HG02973 (cell line): Measurements from ENCODE around the gene KCNMA1.

Experiments used
- ATAC-seq: cut with Tn5 transposase; IDR thresholded peaks from one replicate; pipeline ENCODE4 v1.9.1; 2021; ENCODE audit warnings: moderate library complexity; ENCODE audit not compliant: unreplicated experiment

Gene KCNMA1

DNA sequence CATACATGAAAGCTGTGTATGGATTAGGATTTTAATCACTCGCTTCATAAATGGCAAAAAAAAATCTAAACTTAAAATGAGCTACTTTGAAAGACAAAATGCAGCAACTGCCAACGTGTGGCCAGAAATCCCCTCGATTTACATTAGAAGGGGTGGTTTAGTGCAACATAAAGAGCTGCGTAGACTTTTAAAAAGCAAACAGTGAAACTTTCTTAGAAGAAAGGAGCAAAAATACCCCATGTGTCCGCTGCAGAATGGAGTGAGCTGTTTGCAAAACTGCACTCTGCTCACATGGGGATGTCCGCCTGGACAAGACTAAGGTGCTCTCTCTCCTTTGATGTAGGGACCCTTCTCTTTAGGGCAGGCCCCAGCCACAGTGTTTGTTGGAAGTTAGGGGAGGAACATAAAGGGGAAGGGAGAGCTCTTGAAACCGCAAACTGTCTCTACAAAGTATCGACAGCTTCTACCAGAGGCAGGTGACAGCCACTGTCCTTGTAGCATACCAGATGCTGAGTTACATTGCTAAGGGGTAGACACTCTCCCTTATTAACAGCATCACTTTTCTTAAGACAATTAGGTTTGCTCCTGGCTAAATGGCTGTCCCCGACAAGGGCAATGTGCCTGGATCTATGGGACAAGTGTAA lies 528.1 kb downstream of the KCNMA1 start:
- no peak for ATAC-seq

DNA sequence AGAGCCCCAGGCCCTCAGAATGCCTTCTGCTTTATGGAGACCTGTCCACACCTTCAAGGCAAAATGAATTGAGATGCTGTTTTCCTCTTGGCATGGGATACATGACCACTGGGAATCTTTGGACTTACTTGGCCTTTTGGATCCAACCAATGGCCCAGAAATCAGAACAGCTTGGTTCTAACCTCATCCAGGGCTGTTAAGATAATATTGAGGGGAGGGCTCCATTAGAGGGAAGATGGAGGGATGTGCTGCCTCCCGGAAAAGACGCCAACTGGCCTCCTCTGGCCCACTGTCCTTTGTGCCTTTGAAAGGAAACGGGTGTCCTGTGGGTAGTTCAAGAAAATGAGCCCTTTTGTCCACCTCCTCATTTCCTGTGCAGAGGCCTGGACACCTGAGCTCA lies 530.9 kb downstream of the KCNMA1 start:
- no peak for ATAC-seq

DNA sequence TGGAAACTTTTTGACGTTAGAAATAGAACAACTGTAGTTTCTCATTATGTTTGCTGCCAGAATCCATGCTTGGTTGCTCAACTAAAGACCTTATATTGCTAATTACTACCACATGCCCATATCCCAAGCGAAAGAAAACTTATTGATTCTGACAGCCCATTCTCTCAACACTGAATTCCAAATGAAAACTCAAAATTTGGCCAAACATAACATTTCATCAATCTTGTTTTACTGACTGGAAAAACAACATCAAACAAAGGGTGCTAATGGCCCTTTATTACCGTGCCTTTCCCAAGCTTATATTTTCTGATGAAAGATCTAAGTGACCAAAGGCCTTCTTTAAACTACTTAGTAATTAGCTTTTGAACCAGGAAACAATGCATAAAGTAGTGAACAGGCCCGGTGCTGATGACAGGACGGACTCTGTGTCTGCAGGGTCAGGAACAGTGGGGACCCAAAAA lies 531.8 kb downstream of the KCNMA1 start:
- ATAC-seq: no peak

DNA sequence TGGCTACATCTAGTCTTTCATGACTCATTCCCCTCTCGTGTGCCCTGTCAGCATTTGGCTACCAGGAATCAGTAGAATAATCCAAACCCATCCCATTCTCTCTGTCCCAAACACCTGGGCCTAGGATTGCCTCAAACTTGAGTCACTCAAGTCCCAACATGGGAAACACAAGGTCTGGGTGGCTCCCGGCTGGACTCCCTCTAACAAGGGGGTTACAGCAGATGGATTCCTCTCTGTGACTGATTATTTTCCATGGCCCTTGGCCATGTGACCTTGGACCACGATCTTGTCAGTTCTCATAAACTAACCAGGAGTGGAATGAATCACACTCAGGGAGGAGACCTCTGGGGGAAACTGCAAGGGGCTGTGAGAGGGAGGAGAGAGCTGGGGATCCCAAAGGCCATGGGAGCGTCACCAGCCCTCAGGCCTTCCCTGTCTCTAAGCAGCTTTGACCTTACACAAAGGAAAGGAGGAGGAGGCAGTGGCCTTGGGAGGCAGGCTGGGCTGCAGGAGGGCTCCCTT lies 533.1 kb downstream of the KCNMA1 start:
- ATAC-seq: no peak

DNA sequence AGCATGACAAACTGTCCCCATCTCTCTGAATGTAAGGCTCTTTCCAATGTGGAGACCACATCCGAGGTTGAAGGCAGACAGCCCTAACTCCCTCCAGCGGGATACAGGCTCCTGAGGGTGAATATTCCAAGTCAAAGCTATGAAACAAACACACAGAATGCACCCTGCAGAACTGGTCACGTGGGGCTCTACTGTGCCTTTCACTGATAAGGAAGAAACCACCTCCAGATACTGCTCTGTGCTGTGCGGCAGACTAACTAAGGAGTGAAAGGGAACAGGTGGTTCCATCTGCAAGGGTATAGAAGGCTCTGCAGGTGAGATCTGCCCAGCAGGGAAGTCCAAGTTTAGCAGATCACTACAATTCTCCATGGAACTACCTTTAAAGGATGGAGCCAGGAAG lies 534.4 kb downstream of the KCNMA1 start:
- ATAC-seq: no peak

DNA sequence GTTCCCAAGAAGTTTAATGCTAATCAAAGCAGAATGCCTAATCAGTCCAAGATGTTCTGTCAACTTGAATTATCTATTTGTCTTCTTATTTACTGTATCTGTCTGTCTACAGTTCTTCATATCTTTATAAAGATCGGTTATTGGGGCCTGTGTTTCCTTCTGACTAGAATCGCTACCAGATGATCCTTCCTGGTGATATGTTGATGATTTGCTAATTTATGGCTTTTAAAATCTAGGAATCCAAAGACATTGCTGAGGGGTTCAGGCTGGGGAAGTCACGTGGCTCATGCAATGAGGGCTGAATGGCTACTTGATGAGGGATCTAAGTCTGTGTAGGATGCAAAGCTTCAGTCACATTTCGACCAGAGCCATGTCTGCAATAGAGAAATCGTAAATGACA lies 536.3 kb downstream of the KCNMA1 start:
- ATAC-seq: no peak

DNA sequence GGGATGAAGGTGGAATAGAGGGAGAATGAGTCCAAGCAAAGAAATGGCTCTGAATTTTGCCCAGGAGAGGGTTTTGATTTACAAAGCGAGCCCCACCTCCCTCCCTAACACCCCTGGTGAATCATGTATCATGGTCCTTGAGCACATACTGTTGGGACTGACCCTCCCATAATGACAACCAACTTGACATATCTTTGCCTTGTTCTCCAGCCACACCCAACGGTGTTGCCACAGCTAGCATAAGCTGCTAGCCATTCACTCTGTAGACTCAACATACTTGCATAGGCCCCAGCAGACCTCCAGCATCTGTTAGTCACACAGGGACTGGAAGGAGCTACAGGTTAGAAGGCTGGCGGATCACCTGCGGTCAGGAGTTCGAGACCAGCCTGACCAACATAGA lies 538.5 kb downstream of the KCNMA1 start:
- no peak for ATAC-seq

DNA sequence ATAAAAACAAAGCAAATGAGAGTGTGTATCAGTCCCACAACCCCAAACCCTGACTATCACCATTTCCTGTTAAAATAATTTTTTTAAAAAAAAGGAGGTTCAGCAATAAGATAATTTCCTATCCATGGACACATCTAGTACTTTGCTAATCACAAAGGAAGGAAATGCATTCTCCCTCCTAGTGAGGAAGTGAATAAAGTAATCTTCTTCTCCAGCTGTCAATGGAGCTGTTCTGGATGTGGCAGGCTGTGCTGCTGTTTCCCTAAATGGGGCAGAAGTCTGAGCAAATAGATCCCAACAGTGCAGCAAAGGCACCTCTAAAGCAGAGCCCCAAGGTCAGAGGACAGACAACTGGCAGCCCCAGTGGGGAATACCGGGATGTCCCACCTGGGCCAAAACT lies 540.0 kb downstream of the KCNMA1 start:
- ATAC-seq: no peak

DNA sequence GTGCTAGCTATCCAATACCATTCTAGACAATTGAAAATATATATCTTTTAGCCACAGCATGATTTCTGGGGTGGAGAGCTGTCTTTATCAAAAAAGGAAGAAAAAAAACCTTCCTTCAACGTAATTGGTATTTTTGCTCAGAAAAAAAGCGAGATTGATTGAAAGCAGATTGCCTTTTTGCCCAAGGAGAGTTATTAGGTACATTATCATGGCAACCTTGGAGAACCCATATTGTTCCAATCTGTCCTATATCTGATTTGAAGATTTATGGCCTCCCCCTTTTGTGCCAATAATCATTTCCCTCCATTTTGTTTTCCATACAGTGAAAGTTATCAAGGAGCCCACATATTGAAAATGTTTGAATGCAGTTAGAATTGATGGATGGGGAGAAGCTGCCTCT lies 544.5 kb downstream of the KCNMA1 start:
- ATAC-seq: no peak

DNA sequence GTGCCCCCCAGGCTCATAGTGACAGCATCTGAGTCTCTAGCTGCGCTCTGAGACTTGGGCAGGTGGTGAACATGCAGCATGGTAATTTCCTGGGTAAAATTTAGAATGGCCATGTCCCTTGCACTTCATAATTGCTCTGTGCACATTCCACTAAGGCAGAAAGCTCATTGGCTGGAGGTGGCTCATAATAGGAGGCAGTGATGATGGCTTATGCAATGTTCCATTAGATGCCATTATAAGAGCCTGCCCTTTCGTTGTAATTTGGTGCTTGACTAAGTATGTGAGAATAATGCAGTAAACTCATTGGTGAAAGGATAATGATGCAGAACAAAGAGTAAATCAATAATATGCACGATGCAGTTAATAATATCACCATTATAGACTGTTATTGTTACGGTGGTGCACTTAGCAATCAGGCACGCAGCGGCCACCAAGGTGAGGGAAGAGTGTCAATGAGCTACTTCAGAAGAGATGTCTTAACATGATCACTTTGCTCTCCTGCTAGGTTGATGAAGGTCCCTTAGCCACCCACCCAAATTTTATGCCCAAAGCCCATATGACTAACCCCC lies 545.9 kb downstream of the KCNMA1 start:
- ATAC-seq: no peak

DNA sequence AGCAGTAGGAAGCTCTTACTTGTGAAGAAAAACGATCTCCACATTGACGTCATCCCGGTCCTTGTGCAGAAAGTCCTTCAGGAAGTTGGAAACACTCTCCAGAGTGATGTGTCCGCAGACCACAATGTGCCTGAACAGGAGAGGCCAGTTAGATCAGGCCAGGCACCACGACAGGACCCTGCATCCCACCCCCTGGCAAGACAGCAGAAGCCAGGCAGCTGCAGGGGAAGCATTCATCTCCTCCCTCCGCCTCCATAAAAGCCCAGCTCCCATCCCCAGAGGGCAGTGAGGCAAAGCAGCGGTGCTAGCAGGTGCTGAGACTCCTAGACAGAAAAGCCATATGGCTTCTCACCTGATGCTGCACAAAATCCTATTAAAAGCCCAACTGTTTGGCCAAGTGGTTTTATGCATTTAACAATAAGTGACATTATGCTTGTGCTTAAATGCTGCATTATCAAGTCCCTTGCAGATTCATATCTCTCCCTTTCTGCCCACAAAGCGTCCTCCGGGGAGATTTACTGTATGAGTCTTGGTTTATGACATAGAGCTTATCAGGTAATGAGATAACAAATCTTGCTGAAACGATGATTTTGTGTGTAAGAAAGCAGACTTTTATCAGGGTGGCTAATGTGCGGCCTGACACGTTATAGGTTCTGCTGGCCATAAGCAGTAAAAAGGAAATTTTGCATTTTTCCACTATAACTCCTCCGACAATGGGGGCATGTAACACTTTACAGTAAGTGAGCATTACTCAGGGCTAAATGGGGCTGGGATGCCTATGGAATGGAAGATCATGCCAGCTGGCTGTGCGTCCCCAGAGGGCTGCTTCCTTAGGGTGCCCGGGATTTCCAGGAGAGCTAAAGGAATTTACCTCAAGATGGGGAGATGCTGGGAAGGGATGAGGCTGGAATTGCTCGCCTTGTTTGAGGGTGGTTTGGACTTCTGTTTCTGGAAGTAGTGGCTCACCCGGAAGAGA lies 546.9 kb downstream of the KCNMA1 start:
- no peak for ATAC-seq

DNA sequence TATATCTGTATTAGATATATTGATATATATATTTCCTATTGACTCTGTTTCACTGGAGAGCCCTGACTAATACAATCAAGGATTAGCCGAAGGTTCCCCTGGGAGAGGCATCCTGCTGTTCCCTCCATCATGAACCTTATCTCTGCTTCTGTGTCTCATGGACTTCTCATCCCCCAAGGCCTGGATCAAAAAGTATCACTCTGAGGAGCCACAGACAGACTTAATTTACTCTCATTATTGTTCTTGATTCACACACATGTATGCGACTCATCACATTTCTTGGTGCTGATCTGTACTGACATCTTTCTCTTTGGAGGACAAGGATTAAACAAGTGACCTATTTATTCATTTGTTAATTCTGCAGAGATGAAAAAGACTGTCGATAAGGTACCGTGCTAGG lies 550.2 kb downstream of the KCNMA1 start:
- ATAC-seq: no peak

DNA sequence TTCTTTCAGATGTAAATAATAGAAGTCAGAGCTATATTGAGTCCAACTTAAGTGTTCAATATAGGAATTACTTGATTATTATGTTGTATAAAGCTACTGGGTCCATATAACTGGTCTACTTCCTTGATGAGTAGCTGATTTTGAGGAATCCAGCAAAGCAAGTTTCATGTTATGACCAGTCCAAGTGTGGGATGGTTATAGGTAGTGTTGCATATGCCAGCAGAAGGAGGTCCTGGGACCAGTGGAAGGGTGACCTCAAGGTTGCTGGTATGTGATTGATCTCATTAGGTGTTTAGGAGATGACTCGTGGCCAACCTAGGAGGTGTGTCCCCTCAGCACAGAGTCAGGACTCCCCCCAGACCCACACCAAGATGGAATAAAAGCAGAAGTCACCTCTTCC lies 551.5 kb downstream of the KCNMA1 start:
- ATAC-seq: no peak

DNA sequence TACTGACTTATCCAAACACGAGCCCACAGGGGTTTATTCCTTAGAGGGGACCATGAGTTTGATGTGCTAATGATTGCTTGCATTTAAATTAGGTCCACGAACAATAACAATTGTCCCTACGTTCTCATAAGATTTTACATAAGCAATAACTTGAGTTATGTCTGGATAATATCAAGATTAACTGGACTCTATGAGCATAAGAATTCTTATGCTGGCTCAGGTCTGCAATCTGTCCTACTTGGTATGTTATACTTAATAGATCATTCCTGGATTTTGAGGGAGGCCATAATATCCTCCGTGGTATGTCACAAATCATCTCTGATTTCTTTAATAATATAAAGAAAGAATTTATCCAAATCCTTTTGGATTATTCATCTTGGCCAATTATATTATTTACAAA lies 552.3 kb downstream of the KCNMA1 start:
- no peak for ATAC-seq

DNA sequence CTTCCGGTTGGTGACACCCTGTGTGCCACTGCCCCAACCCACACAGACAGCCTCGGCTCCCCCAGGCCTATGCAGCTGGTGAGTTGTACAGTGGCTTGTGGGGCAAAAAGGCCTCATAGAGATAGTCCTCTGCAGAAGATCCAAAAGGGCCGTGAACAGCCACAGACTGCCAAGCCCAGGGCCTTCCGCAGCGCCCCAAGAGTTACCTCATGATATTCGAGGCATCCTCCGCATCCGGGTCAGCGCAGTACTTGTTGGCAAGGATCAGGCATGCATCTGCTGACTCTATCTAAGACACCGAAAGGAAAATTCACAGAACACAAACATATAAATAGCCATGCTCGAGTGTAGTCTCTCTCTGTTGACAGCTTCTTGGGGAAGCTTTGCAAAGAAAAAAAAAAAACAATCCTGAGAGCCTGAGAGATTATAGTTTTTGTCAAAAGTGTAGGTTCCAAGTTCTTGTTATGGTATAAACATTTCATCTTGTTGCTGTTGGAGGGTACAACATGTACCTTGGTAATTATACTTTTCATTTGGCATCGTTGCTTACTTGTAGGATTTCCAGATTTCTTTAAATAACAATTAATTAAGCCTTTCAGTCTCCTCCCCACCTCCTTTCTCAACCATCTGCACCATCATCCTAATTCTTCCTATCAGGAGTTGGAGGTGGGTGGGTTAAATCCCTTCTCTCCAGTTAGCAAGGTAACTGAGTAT lies 553.0 kb downstream of the KCNMA1 start:
- no peak for ATAC-seq

DNA sequence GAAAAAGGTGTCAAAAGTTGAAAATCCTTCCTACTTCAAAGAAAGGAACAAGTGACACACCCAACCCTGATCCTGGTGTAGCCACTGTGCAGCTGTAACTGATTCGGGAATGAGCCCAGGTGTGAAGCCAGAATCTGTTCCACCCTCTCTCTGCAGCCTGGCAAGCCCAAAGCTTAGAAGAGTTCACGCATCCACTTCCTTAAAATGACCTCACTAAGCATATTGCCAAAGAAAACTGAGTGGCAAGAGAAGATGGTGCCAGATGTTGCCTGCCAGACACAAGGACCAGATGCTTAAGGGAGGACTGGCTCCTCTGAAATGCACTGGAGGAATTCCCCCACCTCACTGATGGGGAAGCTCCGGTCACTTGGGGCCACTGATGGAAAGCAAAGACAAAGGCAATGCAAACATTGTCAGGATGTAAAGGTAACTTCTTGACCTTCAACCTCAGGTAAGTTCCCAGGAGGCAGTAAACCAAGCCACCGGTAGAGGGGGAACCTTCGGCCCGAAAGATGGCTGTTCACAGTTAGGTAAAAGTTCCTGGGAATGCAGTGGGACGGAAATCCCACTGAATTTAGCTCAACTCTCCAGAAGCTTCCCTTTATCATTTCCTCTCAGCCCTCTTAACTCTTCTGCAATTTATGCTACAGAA lies 554.9 kb downstream of the KCNMA1 start:
- no peak for ATAC-seq

DNA sequence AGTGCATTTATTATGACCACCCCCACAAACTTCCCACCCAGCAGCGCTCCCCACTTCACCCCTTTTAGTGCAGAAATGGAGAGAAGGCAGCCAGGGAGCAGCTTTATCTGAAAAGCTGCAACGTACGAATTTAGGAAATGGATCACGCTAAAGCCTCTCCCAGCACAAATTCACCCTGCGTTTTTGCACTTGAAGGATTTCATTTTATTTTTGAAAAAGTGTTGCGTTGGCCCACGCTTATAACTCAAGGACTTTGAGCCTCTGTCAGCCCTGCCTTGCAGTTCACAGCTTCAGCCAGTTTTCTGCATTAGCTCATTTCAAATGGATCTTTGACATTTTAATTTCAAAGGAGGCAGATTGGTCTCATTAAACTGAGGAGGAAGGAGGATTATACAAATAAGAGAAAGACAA lies 556.1 kb downstream of the KCNMA1 start:
- ATAC-seq: no peak

DNA sequence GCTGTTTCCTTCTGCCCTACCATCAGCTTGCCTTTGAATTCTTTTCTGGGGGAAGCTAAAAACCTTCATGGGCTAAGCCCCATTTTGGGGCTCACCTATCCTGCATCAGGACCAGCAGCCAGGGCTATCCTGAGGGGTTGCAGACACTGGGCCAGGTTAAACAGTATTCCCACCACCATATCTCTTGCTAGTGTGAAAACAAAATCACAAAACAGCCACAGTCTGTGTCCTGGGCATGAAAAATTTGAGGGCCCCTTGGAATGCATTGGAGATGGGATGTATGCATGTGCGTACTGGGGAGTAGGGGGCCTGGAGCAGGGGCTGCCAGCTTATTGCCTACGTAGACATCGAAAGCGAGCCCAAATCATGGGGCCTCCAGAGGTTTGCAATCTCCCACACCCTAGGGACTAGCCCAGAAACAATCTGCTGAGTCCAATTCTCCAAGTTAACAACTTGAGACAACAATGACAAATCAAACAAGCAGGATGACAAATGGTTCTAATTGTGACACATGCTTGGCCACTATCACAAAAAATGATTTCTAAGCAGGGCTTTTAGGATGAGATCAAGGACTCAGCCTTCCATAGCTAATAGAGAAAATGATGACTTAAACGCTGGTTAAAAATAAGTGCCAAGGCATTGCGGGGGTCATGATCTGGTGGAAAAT lies 557.1 kb downstream of the KCNMA1 start:
- no peak for ATAC-seq

DNA sequence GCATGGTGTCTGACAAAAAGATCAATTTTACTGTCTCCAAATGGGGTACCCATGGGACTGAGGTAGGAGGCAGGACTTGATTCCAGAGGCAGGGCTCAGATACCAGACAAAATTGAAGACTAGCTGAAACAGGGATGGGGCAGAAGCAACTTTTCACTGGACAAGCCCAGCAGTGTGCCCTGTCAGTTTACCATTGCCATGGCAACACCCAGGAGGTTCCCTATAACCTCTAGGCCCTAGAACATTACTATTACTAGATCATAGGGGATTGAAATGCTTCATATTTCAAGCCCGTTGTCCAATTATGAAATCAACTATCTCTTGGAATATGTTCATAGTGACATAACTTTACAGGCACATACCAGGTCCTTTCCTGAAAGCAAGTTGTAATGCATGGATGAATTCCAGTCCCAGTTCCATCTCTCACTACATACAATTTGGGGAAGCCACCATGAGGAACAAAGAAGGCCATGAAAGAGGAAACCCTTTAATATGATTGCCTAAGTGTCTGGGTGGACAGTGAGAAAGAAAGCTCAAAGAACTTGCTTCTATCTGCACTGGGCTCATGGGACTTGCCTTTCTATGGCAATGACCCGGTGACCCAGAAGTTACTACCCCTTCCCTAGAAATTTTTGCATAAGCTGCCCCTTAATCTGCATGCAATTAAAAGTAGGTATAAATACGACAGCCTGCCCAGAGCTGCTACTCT lies 557.9 kb downstream of the KCNMA1 start:
- ATAC-seq: no peak
